CD4-positive, alpha-beta memory T cell (primary cell): ENCODE measurements around the gene PVALEF. TPM values are rescaled to one million over a fixed set of nuclear protein-coding genes. Genes with fewer than 3 reads are reported as not detected.
"Not testable (repeated sequence)": the region's sequence is repeated elsewhere in the genome, so short reads cannot be mapped to it uniquely, and the experiment has no call there.

Source experiments
- CTCF ChIA-PET: fragments of 350-600 bp; sonication (Branson Sonifier 250); formaldehyde crosslinking; loops from one replicate; lab custom pipeline; 2021; ENCODE audit warnings: inconsistent platforms; ENCODE audit not compliant: partially characterized antibody; lab: Charles Lee
- POLR2A ChIA-PET: fragments of 350-600 bp; sonication (Branson Sonifier 250); formaldehyde crosslinking; loops from one replicate; lab custom pipeline; 2021; ENCODE audit not compliant: partially characterized antibody; lab: Charles Lee
- DNase-seq, 5 donors: peaks; one replicate each; pipeline versions ENCODE4 v3.0.0 to v3.0.0-alpha.2; 2020 to 2022; ENCODE audit warnings: mixed read lengths in 1 of 5
- H3K27ac ChIP-seq: one replicate; pipeline ENCODE4 v1.7.0; 2013; ENCODE audit warnings: low read depth, low read length
- H3K27me3 ChIP-seq: 2 replicates; pipeline ENCODE4 v1.7.0; 2013; ENCODE audit warnings: mild to moderate bottlenecking, low read length, moderate library complexity; ENCODE audit not compliant: insufficient read depth
- H3K36me3 ChIP-seq: 2 replicates; pipeline ENCODE4 v1.7.0; 2013; ENCODE audit warnings: mild to moderate bottlenecking, low read length, moderate library complexity; ENCODE audit not compliant: insufficient read depth
- H3K4me1 ChIP-seq: 2 replicates; pipeline ENCODE4 v1.7.0; 2013; ENCODE audit warnings: mild to moderate bottlenecking, low read length, moderate library complexity; ENCODE audit not compliant: insufficient read depth
- H3K4me3 ChIP-seq, 2 donors: one replicate each; pipeline ENCODE4 v1.7.0; 2013; ENCODE audit warnings: low read length in 2 of 2, mild to moderate bottlenecking in 1 of 2
- H3K9me3 ChIP-seq, 2 donors: one replicate each; pipeline ENCODE4 v1.7.0; 2013; ENCODE audit warnings: low read length in 2 of 2, control low read depth in 1 of 2; ENCODE audit not compliant: control insufficient read depth in 1 of 2
- H3K27ac Mint-ChIP-seq, 7 donors: one replicate each; pipeline ENCODE4 v1.8.0; 2020 to 2021; ENCODE audit warnings: mixed read lengths in 7 of 7, mild to moderate bottlenecking in 6 of 7, inconsistent platforms in 3 of 7, moderate library complexity in 3 of 7
- H3K27me3 Mint-ChIP-seq, 2 donors: one replicate each; pipeline ENCODE4 v1.8.0; 2020 to 2021; ENCODE audit warnings: mixed read lengths in 2 of 2
- H3K36me3 Mint-ChIP-seq, 2 donors: one replicate each; pipeline ENCODE4 v1.8.0; 2020 to 2021; ENCODE audit warnings: mixed read lengths in 2 of 2, inconsistent platforms in 1 of 2, mild to moderate bottlenecking in 1 of 2
- H3K4me1 Mint-ChIP-seq, 4 donors: one replicate each; pipeline ENCODE4 v1.8.0; 2020 to 2021; ENCODE audit warnings: mixed read lengths in 4 of 4, mild to moderate bottlenecking in 1 of 4
- H3K4me3 Mint-ChIP-seq, 8 donors: one replicate each; pipeline ENCODE4 v1.8.0; 2020 to 2021; ENCODE audit warnings: mixed read lengths in 8 of 8, mild to moderate bottlenecking in 7 of 8, moderate library complexity in 6 of 8, inconsistent platforms in 3 of 8
- H3K9me3 Mint-ChIP-seq, 8 donors: one replicate each; pipeline ENCODE4 v1.8.0; 2020 to 2021; ENCODE audit warnings: mixed read lengths in 8 of 8, mild to moderate bottlenecking in 5 of 8, inconsistent platforms in 3 of 8, moderate library complexity in 1 of 8
- intact Hi-C: fragments of 100-400 bp; cut with micrococcal nuclease; formaldehyde crosslinking; loops from one replicate; pipeline ENCODE4 v1.15.1; 2023
- polyA plus RNA-seq, 2 donors: library from polyadenylated mRNA; unstranded; fragments of 300-500 nt; fragmentation: Illumina TruSeq; gene quantifications; one replicate each; pipeline ENCODE4 v1.2.3, GENCODE V29; 2021
- total RNA-seq, 2 experiments: library from RNA; stranded (reverse); gene quantifications; one replicate each; pipeline ENCODE4 v1.2.3, GENCODE V29; 2021

Gene PVALEF
- total and polyA plus RNA-seq, 4 experiments from 2014 or later: not detected

DNA sequence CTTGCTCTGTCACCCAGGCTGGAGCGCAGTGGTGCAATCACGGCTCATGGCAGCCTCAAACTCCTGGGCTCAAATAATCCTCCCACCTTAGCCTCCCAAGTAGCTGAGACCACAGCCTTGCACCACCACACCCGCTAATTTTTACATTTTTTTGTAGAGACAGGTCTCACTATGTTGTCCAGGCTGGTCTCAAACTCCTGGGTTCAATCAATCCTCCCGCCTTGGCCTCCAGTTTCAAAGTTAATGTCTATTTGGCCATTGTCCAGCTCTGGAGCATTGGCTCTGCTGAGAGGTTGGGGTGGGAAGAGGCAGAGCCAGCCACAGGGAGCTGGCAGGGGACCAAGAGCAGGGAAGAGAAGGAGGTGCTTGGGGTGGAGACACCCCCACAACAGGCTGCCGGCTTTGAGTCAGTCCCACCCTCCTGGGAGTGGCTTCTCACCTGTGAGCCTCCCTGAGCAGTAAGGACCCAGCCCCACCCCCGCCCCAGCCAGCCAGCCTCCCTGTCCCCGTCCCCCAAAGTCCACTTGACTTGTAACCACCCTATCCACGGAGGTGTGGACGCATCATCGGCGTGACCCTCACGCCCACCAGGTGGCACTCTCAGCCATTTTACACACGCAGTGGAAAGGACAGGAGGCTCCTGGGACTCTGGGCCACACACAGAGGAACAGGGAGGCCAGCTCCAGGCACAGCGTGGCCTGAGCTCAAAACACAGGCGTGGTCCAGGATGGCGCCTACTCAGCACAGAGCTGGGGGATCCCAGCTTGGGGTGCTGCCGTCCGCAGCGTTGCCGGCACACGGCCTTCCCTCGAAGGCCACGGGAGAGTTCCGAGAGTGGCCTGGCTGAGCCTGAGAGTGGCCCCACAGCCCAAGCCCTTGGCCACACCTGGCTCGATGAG, 22.8 kb upstream of the PVALEF start:
- Mint-ChIP-seq H3K4me1 (peaks cover 0 to 3% (median 0%) of the 10 kb centered on the region in 4 donors), H3K27me3 (peaks cover 2% of the 10 kb centered on the region in 2 donors), H3K36me3 (no peaks in the 10 kb centered on the region), H3K9me3 (peaks cover 0 to 3% (median 0%) of the 10 kb centered on the region in 8 donors), H3K4me3 (no peak overlapping the region), H3K27ac (no peak overlapping the region)
- intact Hi-C loops: no loop called here
- peak; percentile 41 to 51 (median 49) for DNase-seq
- POLR2A ChIA-PET: no interaction called here
- CTCF ChIA-PET: interaction anchor here (0.7 to 3.2 kb wide), 10 partner anchors 10 to 458 kb away, joined by 3 to 11 read pairs (median 3); partner anchors contain the start of genes NDUFAF8 and TEPSIN
- no peak overlapping the region for H3K4me3 ChIP-seq
- no peaks in the 10 kb centered on the region for H3K36me3 ChIP-seq
- H3K27ac ChIP-seq: no peak overlapping the region
- no peaks in the 10 kb centered on the region for H3K4me1 ChIP-seq
- no peaks in the 10 kb centered on the region for H3K27me3 ChIP-seq
- H3K9me3 ChIP-seq: no peaks in the 10 kb centered on the region

DNA sequence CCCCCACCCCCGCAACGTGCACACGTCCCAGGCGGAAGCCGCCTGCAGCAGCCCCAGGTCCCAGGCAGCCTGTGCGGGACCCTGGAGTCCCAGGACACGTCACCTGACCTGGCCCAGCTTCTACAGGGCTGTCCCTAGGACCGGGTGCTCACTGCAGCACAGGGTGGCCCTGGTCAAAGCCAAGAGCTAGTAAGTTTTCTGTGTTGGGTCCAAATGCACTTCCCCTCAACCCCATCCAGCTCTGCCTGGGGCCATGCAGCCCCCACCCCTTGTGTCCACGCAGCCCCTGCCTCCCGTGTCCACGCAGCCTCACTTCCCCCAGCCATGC, 22.1 kb upstream of the PVALEF start:
- peaks cover 3% of the 10 kb centered on the region in 2 donors for H3K27me3 Mint-ChIP-seq
- POLR2A ChIA-PET: no interaction called here
- H3K27ac Mint-ChIP-seq: no peak overlapping the region
- no peaks in the 10 kb centered on the region for H3K9me3 ChIP-seq
- H3K4me3 ChIP-seq: no peak overlapping the region
- no peaks in the 10 kb centered on the region for H3K4me1 ChIP-seq
- DNase-seq: no peak
- H3K27me3 ChIP-seq: no peaks in the 10 kb centered on the region
- no peaks in the 10 kb centered on the region for H3K9me3 Mint-ChIP-seq
- H3K36me3 Mint-ChIP-seq: no peaks in the 10 kb centered on the region
- H3K27ac ChIP-seq: no peak overlapping the region
- H3K36me3 ChIP-seq: no peaks in the 10 kb centered on the region
- no peak overlapping the region for H3K4me3 Mint-ChIP-seq
- intact Hi-C loops: no loop called here
- peaks cover 0 to 3% (median 0%) of the 10 kb centered on the region in 4 donors for H3K4me1 Mint-ChIP-seq
- CTCF ChIA-PET: interaction anchor here (0.7 to 3.2 kb wide), 5 partner anchors 96 to 458 kb away, joined by 3 to 11 read pairs (median 3); partner anchors contain the start of genes NDUFAF8 and TEPSIN

DNA sequence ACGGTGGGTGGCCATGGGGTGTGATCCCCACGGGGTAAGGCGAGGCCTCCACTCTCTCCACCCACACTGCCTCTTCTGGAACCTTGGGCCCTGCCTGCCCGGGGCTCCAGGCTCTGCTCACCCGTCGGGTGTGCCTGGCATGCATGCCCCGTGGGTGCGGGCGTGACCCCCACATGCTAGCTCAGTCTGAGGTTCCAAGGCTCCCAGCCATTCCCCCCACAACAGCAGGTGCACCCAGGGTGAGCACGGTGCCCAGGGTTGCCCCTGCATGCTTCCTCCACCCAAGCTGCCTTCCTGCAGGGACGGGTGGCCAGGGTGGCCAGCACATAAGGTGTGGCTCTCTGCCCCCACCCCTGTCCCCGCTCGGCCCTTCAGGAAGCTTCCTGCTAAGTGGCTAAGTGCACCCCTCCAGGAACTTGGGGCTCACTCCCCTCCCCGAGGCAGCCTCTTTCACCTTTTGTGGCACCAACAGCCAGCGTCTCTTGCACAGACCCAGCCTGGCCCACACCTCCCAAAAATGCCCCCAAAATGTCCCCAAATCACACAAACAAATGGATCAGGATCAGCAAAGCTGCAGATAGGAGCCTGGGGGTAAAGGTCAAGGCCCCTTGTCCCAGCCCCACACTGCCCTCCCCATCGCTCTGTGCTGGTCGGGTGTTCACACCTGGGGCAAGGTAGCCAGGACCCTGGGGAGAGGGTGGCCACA, 21.4 kb upstream of the PVALEF start:
- POLR2A ChIA-PET: no interaction called here
- Histone ChIP-seq H3K27ac (no peak overlapping the region), H3K27me3 (no peaks in the 10 kb centered on the region), H3K9me3 (no peaks in the 10 kb centered on the region), H3K4me1 (no peaks in the 10 kb centered on the region), H3K36me3 (no peaks in the 10 kb centered on the region), H3K4me3 (no peak overlapping the region)
- Mint-ChIP-seq H3K9me3 (no peaks in the 10 kb centered on the region), H3K4me3 (no peak overlapping the region), H3K27me3 (peaks cover 5 to 8% of the 10 kb centered on the region in 2 donors), H3K27ac (no peak overlapping the region), H3K36me3 (no peaks in the 10 kb centered on the region), H3K4me1 (peaks cover 0 to 1% (median 0%) of the 10 kb centered on the region in 4 donors)
- CTCF ChIA-PET: interaction anchor here (1.0 to 3.2 kb wide), 2 partner anchors 95 to 457 kb away, joined by 5 to 11 read pairs; partner anchors contain the start of genes NDUFAF8 and TEPSIN
- intact Hi-C loops: no loop called here
- DNase-seq: no peak

DNA sequence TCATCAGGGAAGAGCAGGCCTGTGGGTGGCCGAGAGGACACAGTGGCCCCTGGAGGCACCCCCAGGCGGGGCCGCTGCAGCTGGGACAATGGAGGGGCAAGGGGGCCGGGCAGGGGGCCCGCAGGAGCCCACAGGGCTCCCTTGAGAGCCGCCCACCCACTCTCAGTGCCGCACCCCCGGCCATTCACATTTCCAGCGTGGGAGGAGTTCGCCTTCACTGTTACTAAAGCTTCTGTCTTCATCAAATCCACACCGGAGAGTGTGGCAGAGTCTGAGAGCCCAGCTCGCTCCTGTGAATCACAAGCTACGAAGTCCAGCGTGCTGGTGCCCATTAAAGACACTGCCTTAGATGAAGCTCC, 20.9 kb upstream of the PVALEF start:
- no peak overlapping the region for H3K27ac ChIP-seq
- Mint-ChIP-seq H3K4me3 (no peak overlapping the region), H3K9me3 (no peaks in the 10 kb centered on the region), H3K27me3 (peaks cover 5 to 8% of the 10 kb centered on the region in 2 donors), H3K27ac (no peak overlapping the region), H3K4me1 (peaks cover 0 to 1% (median 0%) of the 10 kb centered on the region in 4 donors), H3K36me3 (no peaks in the 10 kb centered on the region)
- H3K9me3 ChIP-seq: no peaks in the 10 kb centered on the region
- DNase-seq: no peak
- no peaks in the 10 kb centered on the region for H3K36me3 ChIP-seq
- no peaks in the 10 kb centered on the region for H3K4me1 ChIP-seq
- CTCF ChIA-PET: interaction anchor here (0.6 kb wide), 1 partner anchor 718 kb away, joined by 3 read pairs; no protein-coding TSS in a partner anchor
- H3K27me3 ChIP-seq: no peaks in the 10 kb centered on the region
- H3K4me3 ChIP-seq: no peak overlapping the region
- intact Hi-C loops: no loop called here
- POLR2A ChIA-PET: no interaction called here

DNA sequence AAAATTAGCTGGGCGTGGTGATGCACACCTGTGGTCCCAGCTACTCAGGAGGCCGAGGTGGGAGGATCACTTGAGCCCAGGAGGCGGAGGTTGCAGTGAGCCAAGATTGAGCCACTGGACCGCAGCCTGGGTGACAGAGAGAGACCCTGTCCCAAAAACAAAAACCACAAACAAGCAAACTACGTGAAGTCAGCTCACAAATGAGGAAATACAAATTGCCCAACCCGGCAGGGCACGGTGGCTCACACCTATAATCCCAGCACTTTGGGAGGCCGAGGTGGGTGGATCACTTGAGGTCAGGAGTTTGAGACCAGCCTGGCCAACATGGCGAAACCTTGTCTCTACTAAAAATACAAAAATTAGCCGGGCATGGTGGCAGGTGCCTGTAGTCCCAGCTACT, 19.1 kb upstream of the PVALEF start:
- H3K4me3 ChIP-seq, H3K36me3 ChIP-seq, H3K4me1 ChIP-seq, CTCF ChIA-PET, H3K9me3 ChIP-seq, H3K27ac ChIP-seq, DNase-seq, H3K4me3 Mint-ChIP-seq, H3K36me3 Mint-ChIP-seq, H3K27me3 ChIP-seq, H3K27ac Mint-ChIP-seq, H3K9me3 Mint-ChIP-seq, intact Hi-C loops, H3K4me1 Mint-ChIP-seq, POLR2A ChIA-PET: not testable (repeated sequence)
- peaks cover 5 to 10% of the 10 kb centered on the region in 2 donors for H3K27me3 Mint-ChIP-seq

DNA sequence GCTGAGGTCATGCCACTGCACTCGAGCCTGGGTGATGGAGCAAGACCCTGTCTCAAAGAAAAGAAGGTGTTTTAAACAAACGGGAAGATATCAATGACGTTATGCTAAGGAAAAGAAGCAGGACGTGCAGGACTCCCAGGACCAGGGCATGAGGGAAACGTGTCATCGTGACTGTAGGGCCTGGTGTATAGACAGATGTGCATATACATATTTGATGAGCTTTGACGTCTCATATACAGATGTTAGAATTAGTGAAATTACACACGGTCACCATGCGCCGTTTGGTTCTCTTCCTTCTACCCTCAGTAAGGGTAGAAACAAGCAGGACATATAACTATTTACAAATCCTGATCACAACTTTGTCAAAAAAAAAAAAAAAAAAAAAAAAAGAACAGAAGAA, 17.6 kb upstream of the PVALEF start:
- Histone ChIP-seq H3K36me3 (no peaks in the 10 kb centered on the region), H3K4me1 (no peaks in the 10 kb centered on the region), H3K4me3 (no peak overlapping the region), H3K27ac (no peak overlapping the region), H3K9me3 (no peaks in the 10 kb centered on the region), H3K27me3 (no peaks in the 10 kb centered on the region)
- Mint-ChIP-seq H3K27ac (no peak overlapping the region), H3K4me1 (peaks cover 0 to under 1% (median 0%) of the 10 kb centered on the region in 4 donors), H3K4me3 (no peak overlapping the region), H3K36me3 (no peaks in the 10 kb centered on the region), H3K27me3 (peaks cover 8% of the 10 kb centered on the region in 2 donors), H3K9me3 (no peaks in the 10 kb centered on the region)
- DNase-seq: no peak
- intact Hi-C loops: no loop called here
- POLR2A ChIA-PET: no interaction called here
- CTCF ChIA-PET: interaction anchor here (0.7 kb wide), 2 partner anchors 105 to 441 kb away, joined by 3 read pairs; no protein-coding TSS in a partner anchor

DNA sequence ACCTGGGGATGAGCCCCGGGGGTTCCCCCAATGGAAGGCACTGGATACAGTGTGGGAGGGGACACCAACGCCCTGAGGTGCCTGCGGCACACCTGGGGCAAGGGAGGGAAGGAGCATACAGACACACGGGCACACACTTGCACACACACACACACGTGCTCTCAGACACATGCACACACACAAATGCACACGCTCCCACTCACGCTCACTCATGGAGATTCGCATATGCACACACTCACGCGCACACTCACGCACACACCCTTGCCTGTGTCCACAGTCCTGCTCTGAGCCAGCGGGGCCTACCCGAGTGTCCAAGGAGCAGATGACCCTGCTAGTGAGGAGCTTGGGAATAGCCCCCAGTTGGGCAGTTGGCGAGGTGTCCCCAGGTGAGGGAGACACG, 16.7 kb upstream of the PVALEF start:
- H3K27ac ChIP-seq: no peak overlapping the region
- ChIA-PET POLR2A (no interaction called here), CTCF (no interaction called here)
- no peaks in the 10 kb centered on the region for H3K27me3 ChIP-seq
- no peaks in the 10 kb centered on the region for H3K36me3 ChIP-seq
- Mint-ChIP-seq H3K4me1 (peaks cover 0 to 7% (median 3%) of the 10 kb centered on the region in 4 donors), H3K9me3 (no peaks in the 10 kb centered on the region), H3K27me3 (peaks cover 8 to 10% of the 10 kb centered on the region in 2 donors), H3K4me3 (no peak overlapping the region), H3K27ac (no peak overlapping the region), H3K36me3 (no peaks in the 10 kb centered on the region)
- intact Hi-C loops: no loop called here
- DNase-seq: no peak
- H3K4me3 ChIP-seq: no peak overlapping the region
- H3K4me1 ChIP-seq: no peaks in the 10 kb centered on the region
- no peaks in the 10 kb centered on the region for H3K9me3 ChIP-seq
